CD14-positive monocyte (primary cell): ENCODE measurements around the gene SCN2A. TPM values are rescaled to one million over a fixed set of nuclear protein-coding genes. Genes with fewer than 3 reads are reported as not detected.

ENCODE experiments used
- DNase-seq, 3 donors: peaks; one replicate each; pipeline ENCODE4 v3.0.0-alpha.2; 2011 to 2022
- H2AFZ ChIP-seq: 2 replicates; pipeline ENCODE4 v1.6.0; 2012; ENCODE audit warnings: mild to moderate bottlenecking, low read depth, low read length, inconsistent platforms; ENCODE audit not compliant: insufficient read depth, poor library complexity, severe bottlenecking
- H3K27ac ChIP-seq, 2 donors: 1 replicate in 1 of 2; 2 replicates in 1 of 2; pipeline ENCODE4 v1.5.1; 2012 to 2013; ENCODE audit warnings: low read length in 2 of 2, control low read depth in 1 of 2, inconsistent platforms in 1 of 2, low read depth in 1 of 2, mild to moderate bottlenecking in 1 of 2
- H3K27me3 ChIP-seq, 2 donors: one replicate each; pipeline versions ENCODE4 v1.6.0 to v1.6.1; 2011 to 2013; ENCODE audit warnings: low read length in 2 of 2; ENCODE audit not compliant: control insufficient read depth in 2 of 2, insufficient read depth in 2 of 2
- H3K36me3 ChIP-seq, 2 donors: replicated peaks in 1 of 2; 1 replicate in 1 of 2; 2 replicates in 1 of 2; pipeline versions ENCODE4 v1.5.1 to v1.6.1; 2012 to 2013; ENCODE audit warnings: low read length in 2 of 2, control low read depth in 1 of 2, inconsistent platforms in 1 of 2, mild to moderate bottlenecking in 1 of 2; ENCODE audit not compliant: insufficient read depth in 2 of 2, control insufficient read depth in 1 of 2
- H3K4me1 ChIP-seq, 2 donors: 1 replicate in 1 of 2; 2 replicates in 1 of 2; pipeline versions ENCODE4 v1.5.1 to v1.6.1; 2012 to 2013; ENCODE audit warnings: low read length in 2 of 2, control low read depth in 1 of 2, inconsistent platforms in 1 of 2, mild to moderate bottlenecking in 1 of 2, moderate library complexity in 1 of 2; ENCODE audit not compliant: insufficient read depth in 2 of 2, control insufficient read depth in 1 of 2
- H3K4me2 ChIP-seq: replicated peaks from 2 replicates; pipeline ENCODE3; 2012; ENCODE audit warnings: low read length, moderate library complexity, mild to moderate bottlenecking; ENCODE audit not compliant: poor library complexity, severe bottlenecking; ENCODE audit errors: extremely low read depth
- H3K4me3 ChIP-seq, 3 experiments: fragments of 200-600 bp in 1 of 3; sonication (generic) in 1 of 3; replicated peaks in 1 of 3; 1 replicate in 2 of 3; 2 replicates in 1 of 3; pipeline ENCODE4 v1.5.1; 2011 to 2013; ENCODE audit warnings: low read length in 3 of 3, mild to moderate bottlenecking in 3 of 3, control low read depth in 2 of 3, low read depth in 2 of 3, inconsistent platforms in 1 of 3, moderate library complexity in 1 of 3
- H3K79me2 ChIP-seq: 2 replicates; pipeline ENCODE4 v1.6.0; 2012; ENCODE audit warnings: mild to moderate bottlenecking, control low read depth, inconsistent platforms, low read length, moderate library complexity; ENCODE audit not compliant: insufficient read depth
- H3K9ac ChIP-seq: 2 replicates; pipeline ENCODE4 v1.6.0; 2017; ENCODE audit warnings: low read length, mild to moderate bottlenecking; ENCODE audit not compliant: insufficient read depth, poor library complexity, severe bottlenecking
- H3K9me3 ChIP-seq, 2 donors: replicated peaks in 1 of 2; 1 replicate in 1 of 2; 2 replicates in 1 of 2; pipeline versions ENCODE4 v1.5.1 to v1.6.1; 2012 to 2013; ENCODE audit warnings: low read length in 2 of 2, control low read depth in 1 of 2; ENCODE audit not compliant: control insufficient read depth in 1 of 2, insufficient read depth in 1 of 2
- H4K20me1 ChIP-seq: 2 replicates; pipeline ENCODE4 v1.6.0; 2012; ENCODE audit warnings: mild to moderate bottlenecking, low read length, control low read depth, moderate library complexity; ENCODE audit not compliant: insufficient read depth
- H3K27ac Mint-ChIP-seq, 7 donors: one replicate each; pipeline ENCODE4 v1.8.0; 2020; ENCODE audit warnings: mild to moderate bottlenecking in 7 of 7, mixed read lengths in 7 of 7, moderate library complexity in 6 of 7, inconsistent platforms in 2 of 7
- H3K27me3 Mint-ChIP-seq, 3 donors: one replicate each; pipeline ENCODE4 v1.8.0; 2021 to 2022; ENCODE audit warnings: low read depth in 3 of 3, mild to moderate bottlenecking in 3 of 3, mixed read lengths in 3 of 3, moderate library complexity in 3 of 3, inconsistent platforms in 1 of 3
- H3K36me3 Mint-ChIP-seq, 2 donors: one replicate each; pipeline ENCODE4 v1.8.0; 2020; ENCODE audit warnings: mixed read lengths in 2 of 2, inconsistent platforms in 1 of 2, mild to moderate bottlenecking in 1 of 2
- H3K4me1 Mint-ChIP-seq: one replicate; pipeline ENCODE4 v1.8.0; 2020; ENCODE audit warnings: mild to moderate bottlenecking, mixed read lengths
- H3K4me3 Mint-ChIP-seq, 2 donors: one replicate each; pipeline ENCODE4 v1.8.0; 2020; ENCODE audit warnings: mild to moderate bottlenecking in 2 of 2, mixed read lengths in 2 of 2, moderate library complexity in 1 of 2
- H3K9me3 Mint-ChIP-seq, 7 donors: one replicate each; pipeline ENCODE4 v1.8.0; 2020 to 2022; ENCODE audit warnings: mixed read lengths in 7 of 7, mild to moderate bottlenecking in 6 of 7, moderate library complexity in 6 of 7, inconsistent platforms in 2 of 7
- WGBS: methylation state at CpG from one replicate; pipeline ENCODE4 v1.1.5; 2013; ENCODE audit warnings: missing lambda C conversion rate; ENCODE audit not compliant: insufficient coverage; 5-methylcytosine and 5-hydroxymethylcytosine counted together
- intact Hi-C, 2 donors: fragments of 100-400 bp; cut with micrococcal nuclease; formaldehyde crosslinking; loops; one replicate each; pipeline versions ENCODE4 v1.15.0 to v1.15.1; 2023
- polyA plus RNA-seq, 3 donors: library from polyadenylated mRNA; depleted of rRNA in 1 of 3; unstranded in 2 of 3; stranded (reverse) in 1 of 3; fragments of 300-500 nt in 2 of 3; fragments of >200 nt in 1 of 3; fragmentation: Illumina TruSeq in 2 of 3; gene quantifications; 1 replicate in 2 of 3; 2 replicates in 1 of 3; pipeline ENCODE4 v1.2.3, GENCODE V29; 2012 to 2021
- TF ChIP-seq, protein P1 (sequence below): fragments of 200-600 bp; IDR thresholded peaks from one replicate; pipeline ENCODE4 v1.8.0; 2022; ENCODE audit warnings: antibody characterized with exemption, mild to moderate bottlenecking

The SCN2A gene
- polyA plus RNA-seq, 3 donors: not detected

DNA sequence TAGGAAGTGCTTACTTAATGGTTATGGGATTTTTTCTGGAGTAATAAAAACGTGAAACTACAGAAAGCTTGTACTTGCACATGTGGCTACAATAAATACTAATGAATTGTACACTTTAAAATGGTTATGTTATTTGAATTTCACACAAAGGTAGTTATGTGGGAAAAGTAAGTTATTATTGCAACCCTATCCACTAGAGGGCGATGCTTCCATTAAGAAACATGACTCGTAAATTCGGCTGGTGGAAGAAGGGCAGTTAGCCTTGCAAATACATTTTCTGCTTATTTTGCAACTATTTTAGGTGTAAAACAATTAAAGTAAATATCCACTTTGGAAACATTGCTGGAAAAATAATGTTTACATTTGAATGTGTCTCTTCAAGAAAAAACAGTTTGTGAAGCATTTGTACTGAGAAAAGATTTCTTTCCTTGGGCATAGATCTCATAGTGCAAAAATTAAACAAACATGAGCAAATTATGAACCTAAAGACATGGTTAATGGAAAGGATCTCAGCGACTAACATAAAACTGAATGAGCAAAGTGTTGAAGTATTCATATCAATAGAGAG, 162.2 kb downstream of the SCN2A start:
- WGBS: no CpG with 5 or more reads among the region's 5 CpGs
- Histone ChIP-seq H3K9me3 (no peaks in the 10 kb centered on the region), H3K79me2 (no peaks in the 10 kb centered on the region), H3K4me2 (no peak overlapping the region), H3K27me3 (no peaks in the 10 kb centered on the region), H3K4me3 (no peak overlapping the region), H3K36me3 (no peaks in the 10 kb centered on the region), H2AFZ (no peak overlapping the region), H3K9ac (no peak overlapping the region), H4K20me1 (no peaks in the 10 kb centered on the region), H3K4me1 (no peaks in the 10 kb centered on the region), H3K27ac (no peak overlapping the region)
- intact Hi-C loops: loop anchor here (5.0 kb wide), 2 partner anchors 471 to 476 kb away; no protein-coding TSS in a partner anchor
- TF ChIP-seq, protein P1, sequence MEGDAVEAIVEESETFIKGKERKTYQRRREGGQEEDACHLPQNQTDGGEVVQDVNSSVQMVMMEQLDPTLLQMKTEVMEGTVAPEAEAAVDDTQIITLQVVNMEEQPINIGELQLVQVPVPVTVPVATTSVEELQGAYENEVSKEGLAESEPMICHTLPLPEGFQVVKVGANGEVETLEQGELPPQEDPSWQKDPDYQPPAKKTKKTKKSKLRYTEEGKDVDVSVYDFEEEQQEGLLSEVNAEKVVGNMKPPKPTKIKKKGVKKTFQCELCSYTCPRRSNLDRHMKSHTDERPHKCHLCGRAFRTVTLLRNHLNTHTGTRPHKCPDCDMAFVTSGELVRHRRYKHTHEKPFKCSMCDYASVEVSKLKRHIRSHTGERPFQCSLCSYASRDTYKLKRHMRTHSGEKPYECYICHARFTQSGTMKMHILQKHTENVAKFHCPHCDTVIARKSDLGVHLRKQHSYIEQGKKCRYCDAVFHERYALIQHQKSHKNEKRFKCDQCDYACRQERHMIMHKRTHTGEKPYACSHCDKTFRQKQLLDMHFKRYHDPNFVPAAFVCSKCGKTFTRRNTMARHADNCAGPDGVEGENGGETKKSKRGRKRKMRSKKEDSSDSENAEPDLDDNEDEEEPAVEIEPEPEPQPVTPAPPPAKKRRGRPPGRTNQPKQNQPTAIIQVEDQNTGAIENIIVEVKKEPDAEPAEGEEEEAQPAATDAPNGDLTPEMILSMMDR: peak; percentile 73
- peak; percentile 23 to 48 (median 37) for DNase-seq
- H3K9me3 Mint-ChIP-seq: no peaks in the 10 kb centered on the region
- H3K4me3 Mint-ChIP-seq: no peak overlapping the region
- no peaks in the 10 kb centered on the region for H3K36me3 Mint-ChIP-seq
- H3K4me1 Mint-ChIP-seq: no peaks in the 10 kb centered on the region
- H3K27ac Mint-ChIP-seq: no peak overlapping the region
- H3K27me3 Mint-ChIP-seq: peaks cover 2 to 5% (median 2%) of the 10 kb centered on the region in 3 donors

DNA sequence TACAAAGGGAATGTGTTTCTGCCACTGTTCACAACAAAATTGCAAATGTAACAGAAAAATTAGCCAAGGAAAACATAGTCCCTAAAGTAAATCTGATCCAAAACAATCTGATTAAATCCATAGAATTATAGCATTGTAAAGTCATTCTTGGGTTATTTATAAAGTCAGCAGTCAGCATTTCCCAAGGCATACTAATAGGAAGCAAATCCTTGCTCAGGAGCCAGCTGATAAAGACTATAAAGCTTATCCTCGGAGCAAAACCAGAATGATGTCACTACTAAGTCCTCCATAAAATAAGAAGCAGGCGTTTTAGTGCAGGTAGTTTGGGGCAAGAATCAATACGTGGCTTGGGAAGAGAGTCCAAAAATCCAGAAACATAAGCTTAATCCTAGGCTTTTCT, 162.9 kb downstream of the SCN2A start:
- Histone ChIP-seq H3K9me3 (no peaks in the 10 kb centered on the region), H3K4me2 (no peak overlapping the region), H3K27ac (no peak overlapping the region), H3K4me1 (no peaks in the 10 kb centered on the region), H3K4me3 (no peak overlapping the region), H3K36me3 (no peaks in the 10 kb centered on the region), H4K20me1 (no peaks in the 10 kb centered on the region), H3K27me3 (no peaks in the 10 kb centered on the region), H3K9ac (no peak overlapping the region), H2AFZ (no peak overlapping the region), H3K79me2 (no peaks in the 10 kb centered on the region)
- intact Hi-C loops: loop anchor here (5.0 kb wide), 2 partner anchors 470 to 475 kb away; no protein-coding TSS in a partner anchor
- Mint-ChIP-seq H3K27ac (no peak overlapping the region), H3K27me3 (peaks cover 2 to 5% (median 3%) of the 10 kb centered on the region in 3 donors), H3K9me3 (no peaks in the 10 kb centered on the region), H3K4me3 (no peak overlapping the region), H3K4me1 (no peaks in the 10 kb centered on the region), H3K36me3 (no peaks in the 10 kb centered on the region)
- no peak for DNase-seq
- no CpG with 5 or more reads among the region's 3 CpGs for WGBS
- TF ChIP-seq, protein P1: no peak
